Gastrocnemius medialis (tissue), 4 donors: ENCODE results near the gene C6orf89.

ENCODE experiments used
- CTCF ChIP-seq, 5 experiments: fragments of 450-650 bp in 3 of 5; fragments of 200-600 bp in 2 of 5; sonication (generic) in 2 of 5; IDR thresholded peaks in 4 of 5; conservative IDR thresholded peaks in 1 of 5; 1 replicate in 4 of 5; 2 replicates in 1 of 5; pipeline ENCODE4 v1.5.1; 2016 to 2019; ENCODE audit warnings: antibody characterized with exemption in 5 of 5, mild to moderate bottlenecking in 3 of 5, moderate library complexity in 3 of 5
- POLR2A ChIP-seq, 2 donors: fragments of 450-650 bp; IDR thresholded peaks; one replicate each; pipeline ENCODE4 v1.6.1; 2017; ENCODE audit warnings: antibody characterized with exemption in 2 of 2, mild to moderate bottlenecking in 2 of 2, moderate library complexity in 2 of 2

- no peak for TF ChIP-seq POLR2A (IDR thresholded peaks at IDR 0.05)
- TF ChIP-seq CTCF (IDR thresholded peaks at IDR 0.05 in 4 of 5, conservative IDR thresholded peaks at IDR 0.05 in 1 of 5) = no peak
Observed at GRCh38 chr6:36959555-36960250, 74.0 kb downstream of the C6orf89 start.
